BJ (cell line): ENCODE results near the gene FBXW4. TPM values are rescaled to one million over a fixed set of nuclear protein-coding genes. Genes with fewer than 3 reads are reported as not detected.

Experiments
- polyA plus RNA-seq: library from polyadenylated mRNA; depleted of rRNA; stranded (reverse); fragments of >200 nt; gene quantifications from 2 replicates; pipeline ENCODE4 v1.2.3, GENCODE V29; 2011; rRNA removed
- small RNA-seq: library from RNA; depleted of rRNA; stranded (forward); fragments of <200 nt; gene quantifications from one replicate; pipeline ENCODE3, GENCODE V24; 2012; ENCODE audit warnings: low replicate concordance, low read depth; ENCODE audit not compliant: insufficient read length

The FBXW4 gene
- polyA plus RNA-seq, 1 experiment = 31.2 TPM

Small RNAs within 50 kb of the gene (small RNA-seq; reads per million reads assigned to genes)
- 1.9 reads per million for gene MIR3158-1
- gene RNU6-1165P = not detected

Other genes starting within 250 kb of the FBXW4 start
- 18.8 and 31.3 TPM in 2 replicates for gene POLL, start 106.9 kb downstream of the FBXW4 start, polyA plus RNA-seq
- 46.4 and 51.9 TPM in 2 replicates for gene DPCD, start 106.8 kb downstream of the FBXW4 start, polyA plus RNA-seq
- not detected in 2 replicates for gene FGF8, start 80.9 kb upstream of the FBXW4 start, polyA plus RNA-seq
- 31.8 and 35.6 TPM in 2 replicates for gene NPM3, start 88.3 kb upstream of the FBXW4 start, polyA plus RNA-seq
- gene OGA, start 123.3 kb upstream of the FBXW4 start, polyA plus RNA-seq = 25.6 and 52.3 TPM in 2 replicates
- gene KCNIP2, start 148.6 kb upstream of the FBXW4 start, polyA plus RNA-seq = 0.38 and 0.43 TPM in 2 replicates